CD4-positive, CD25-positive, alpha-beta regulatory T cell (primary cell): ENCODE data around the gene IGFBP6. TPM values are rescaled to one million over a fixed set of nuclear protein-coding genes. Genes with fewer than 3 reads are reported as not detected.
A peak's percentile ranks its signal among the peaks of the same experiment; 100 is the strongest.

Experiments used
- ATAC-seq, 2 donors: fragments of 150-1000 bp; cut with Tn5 transposase; one replicate each; pipeline ENCODE4 v1.10.0; 2021; ENCODE audit warnings: low read depth in 2 of 2, moderate number of reproducible peaks in 2 of 2, moderate library complexity in 1 of 2
- DNase-seq, 3 donors: peaks; one replicate each; pipeline versions ENCODE4 v3.0.0 to v3.0.0-alpha.2; 2012 to 2022; ENCODE audit warnings: mixed read lengths in 1 of 3
- H3K27ac ChIP-seq: one replicate; pipeline ENCODE4 v1.7.0; 2013; ENCODE audit warnings: mild to moderate bottlenecking, low read length; ENCODE audit not compliant: insufficient read depth, poor library complexity, severe bottlenecking
- H3K27me3 ChIP-seq: one replicate; pipeline ENCODE4 v1.7.0; 2013; ENCODE audit warnings: low read length; ENCODE audit not compliant: control insufficient read depth, insufficient read depth
- H3K36me3 ChIP-seq: one replicate; pipeline ENCODE4 v1.7.0; 2013; ENCODE audit warnings: mild to moderate bottlenecking, low read length, moderate library complexity; ENCODE audit not compliant: control insufficient read depth, insufficient read depth
- H3K4me1 ChIP-seq: 2 replicates; pipeline ENCODE4 v1.7.0; 2013; ENCODE audit warnings: mild to moderate bottlenecking, low read length; ENCODE audit not compliant: insufficient read depth, control insufficient read depth, poor library complexity, severe bottlenecking
- H3K4me3 ChIP-seq: one replicate; pipeline ENCODE4 v1.7.0; 2013; ENCODE audit warnings: low read depth, mild to moderate bottlenecking, low read length, moderate library complexity
- H3K9me3 ChIP-seq, 2 experiments: 1 replicate in 1 of 2; 2 replicates in 1 of 2; pipeline ENCODE4 v1.7.0; 2013; ENCODE audit warnings: low read length in 2 of 2, mild to moderate bottlenecking in 1 of 2, moderate library complexity in 1 of 2; ENCODE audit not compliant: control insufficient read depth in 2 of 2
- H3K27ac Mint-ChIP-seq, 3 donors: one replicate each; pipeline ENCODE4 v1.8.0; 2020 to 2022; ENCODE audit warnings: mild to moderate bottlenecking in 3 of 3, mixed read lengths in 3 of 3, moderate library complexity in 2 of 3
- H3K27me3 Mint-ChIP-seq: one replicate; pipeline ENCODE4 v1.8.0; 2022; ENCODE audit warnings: mild to moderate bottlenecking, mixed read lengths
- H3K36me3 Mint-ChIP-seq: one replicate; pipeline ENCODE4 v1.8.0; 2020; ENCODE audit warnings: mixed read lengths
- H3K4me1 Mint-ChIP-seq, 4 donors: one replicate each; pipeline ENCODE4 v1.8.0; 2020 to 2022; ENCODE audit warnings: mixed read lengths in 4 of 4, mild to moderate bottlenecking in 1 of 4
- H3K4me3 Mint-ChIP-seq, 4 donors: one replicate each; pipeline ENCODE4 v1.8.0; 2020 to 2022; ENCODE audit warnings: mild to moderate bottlenecking in 4 of 4, mixed read lengths in 4 of 4, moderate library complexity in 3 of 4
- H3K9me3 Mint-ChIP-seq, 7 donors: one replicate each; pipeline ENCODE4 v1.8.0; 2020 to 2022; ENCODE audit warnings: mixed read lengths in 7 of 7, mild to moderate bottlenecking in 3 of 7, moderate library complexity in 2 of 7
- polyA plus RNA-seq, 4 donors: library from polyadenylated mRNA; unstranded; fragments of 300-500 nt; fragmentation: Illumina TruSeq; gene quantifications; one replicate each; pipeline ENCODE4 v1.2.3, GENCODE V29; 2021
- total RNA-seq: library from RNA; stranded (reverse); gene quantifications from one replicate; pipeline ENCODE4 v1.2.3, GENCODE V29; 2022

IGFBP6 gene, protein sequence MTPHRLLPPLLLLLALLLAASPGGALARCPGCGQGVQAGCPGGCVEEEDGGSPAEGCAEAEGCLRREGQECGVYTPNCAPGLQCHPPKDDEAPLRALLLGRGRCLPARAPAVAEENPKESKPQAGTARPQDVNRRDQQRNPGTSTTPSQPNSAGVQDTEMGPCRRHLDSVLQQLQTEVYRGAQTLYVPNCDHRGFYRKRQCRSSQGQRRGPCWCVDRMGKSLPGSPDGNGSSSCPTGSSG
- total RNA-seq = not detected
- polyA plus RNA-seq = under 1 TPM in 1 of 4 donors, not detected in 3; 0.84 TPM

- no peaks in the 10 kb centered on the region for H3K36me3 Mint-ChIP-seq
- peaks cover 0 to 28% (median 21%) of the 10 kb centered on the region in 4 donors for H3K4me1 Mint-ChIP-seq
- H3K27me3 Mint-ChIP-seq = peaks cover 25% of the 10 kb centered on the region
- no peak within 1 kb of the TSS for H3K4me3 ChIP-seq
- peak within 1 kb of the TSS; percentile 54 to 89 (median 85) for H3K4me3 Mint-ChIP-seq
- no peak within 1 kb of the TSS for H3K27ac ChIP-seq
- peaks cover 4% of the 10 kb centered on the region for H3K27me3 ChIP-seq
- H3K36me3 ChIP-seq = no peaks in the 10 kb centered on the region
- peak; percentile 49 to 73 (median 49) for DNase-seq
- H3K27ac Mint-ChIP-seq = peak within 1 kb of the TSS in 2 of 3 donors; percentile 56 to 85
- H3K4me1 ChIP-seq = peaks cover 30% of the 10 kb centered on the region
- H3K9me3 Mint-ChIP-seq = peaks cover 0 to 4% (median 0%) of the 10 kb centered on the region in 7 donors
- peak; percentile 56 to 62 for ATAC-seq
- H3K9me3 ChIP-seq = no peaks in the 10 kb centered on the region
These were observed at the start of gene IGFBP6 for GRCh38 chr12:53097564-53098353. Gene IGFBP6, plus strand, starts transcription at chr12:53097667. Its CDS starts 51 bp downstream, at chr12:53097718.

DNA sequence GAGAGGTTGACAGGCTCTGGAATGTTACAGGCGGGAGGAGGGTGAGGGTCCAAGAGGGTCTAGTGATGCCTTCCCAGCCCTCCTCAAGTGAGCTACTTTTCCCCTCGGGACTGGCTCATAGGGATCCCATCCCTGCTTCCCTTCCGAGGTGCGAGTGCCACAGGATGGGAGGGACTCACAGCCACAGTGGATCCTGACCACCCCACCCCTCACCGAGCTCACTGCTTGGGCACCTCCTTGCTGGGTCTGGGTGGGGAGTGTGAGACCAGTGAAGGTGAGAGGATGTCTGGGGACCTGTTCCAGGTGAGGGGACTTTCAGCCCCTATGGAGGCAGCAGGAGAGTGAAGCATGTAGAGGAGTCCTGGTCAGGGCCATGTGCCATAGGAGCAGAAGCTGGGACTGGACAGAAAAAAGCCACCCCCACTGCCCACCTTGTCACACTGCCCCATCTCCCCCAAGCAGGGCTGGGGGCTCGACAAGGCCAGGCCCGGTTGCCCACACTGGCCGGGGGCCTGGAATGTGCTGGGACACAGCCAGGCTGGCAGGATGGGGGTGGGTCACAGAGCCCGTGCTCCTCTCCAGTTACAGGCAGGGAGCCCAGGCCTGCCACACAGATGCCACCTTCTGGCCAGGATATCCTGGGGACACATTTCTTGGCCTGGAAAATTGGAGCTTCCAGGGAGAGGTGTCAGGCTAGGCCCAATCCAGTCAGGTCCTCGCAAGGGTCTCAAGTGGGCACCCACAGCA, 49.3 kb upstream of the IGFBP6 start:
- Histone ChIP-seq H3K36me3 (no peaks in the 10 kb centered on the region), H3K4me1 (peaks cover 15% of the 10 kb centered on the region), H3K27ac (peak overlapping the region; percentile 66), H3K9me3 (no peaks in the 10 kb centered on the region), H3K27me3 (no peaks in the 10 kb centered on the region), H3K4me3 (no peak overlapping the region)
- H3K4me1 Mint-ChIP-seq = peaks cover 0 to 18% (median 9%) of the 10 kb centered on the region in 4 donors
- H3K9me3 Mint-ChIP-seq = peaks cover 0 to 2% (median 0%) of the 10 kb centered on the region in 7 donors
- peak overlapping the region in 2 of 3 donors; percentile 8 to 80 for H3K27ac Mint-ChIP-seq
- peak overlapping the region; percentile 49 to 74 (median 66) for H3K4me3 Mint-ChIP-seq
- no peaks in the 10 kb centered on the region for H3K27me3 Mint-ChIP-seq
- no peaks in the 10 kb centered on the region for H3K36me3 Mint-ChIP-seq
- ATAC-seq (no peak), DNase-seq (no peak)

DNA sequence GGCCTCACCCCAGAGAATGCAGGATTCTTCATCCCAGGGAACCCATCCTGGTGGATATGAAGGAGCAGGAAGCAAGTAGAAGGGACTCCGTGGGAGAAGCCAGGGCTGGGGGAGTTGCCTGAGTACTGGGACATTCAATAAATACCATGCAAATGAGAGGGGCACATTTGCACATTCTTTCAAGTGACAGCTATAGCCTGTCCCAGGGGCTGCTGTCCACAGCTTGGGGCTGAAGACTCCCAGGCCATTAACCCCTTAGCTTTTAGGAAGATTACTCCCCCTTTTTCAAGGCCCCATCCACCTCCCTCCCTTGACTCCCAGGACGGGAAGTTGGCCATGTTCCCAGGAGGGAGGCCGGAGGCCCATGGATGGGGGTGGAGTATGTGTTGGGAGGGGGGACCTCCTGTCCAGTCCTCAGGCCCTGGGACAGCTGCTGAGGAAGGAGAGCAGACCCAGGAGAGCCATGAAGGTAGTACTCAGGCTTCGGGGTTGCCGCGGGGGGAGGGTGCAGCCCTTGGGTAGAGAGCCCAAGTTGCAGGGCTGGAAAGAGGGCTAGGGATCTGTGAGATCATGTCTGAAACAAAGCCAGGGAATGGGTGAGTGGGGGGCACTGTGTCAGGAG, 48.6 kb upstream of the IGFBP6 start:
- Histone ChIP-seq H3K4me3 (no peak overlapping the region), H3K9me3 (no peaks in the 10 kb centered on the region), H3K36me3 (no peaks in the 10 kb centered on the region), H3K27me3 (no peaks in the 10 kb centered on the region), H3K4me1 (peaks cover 22% of the 10 kb centered on the region), H3K27ac (no peak overlapping the region)
- H3K27ac Mint-ChIP-seq = peak overlapping the region; percentile 8 to 93 (median 69)
- H3K4me1 Mint-ChIP-seq = peaks cover 0 to 22% (median 9%) of the 10 kb centered on the region in 4 donors
- no peak for DNase-seq
- no peak for ATAC-seq
- peak overlapping the region; percentile 33 to 65 (median 62) for H3K4me3 Mint-ChIP-seq
- H3K36me3 Mint-ChIP-seq = no peaks in the 10 kb centered on the region
- H3K9me3 Mint-ChIP-seq = peaks cover 0 to 2% (median 0%) of the 10 kb centered on the region in 7 donors
- no peaks in the 10 kb centered on the region for H3K27me3 Mint-ChIP-seq

GRCh38 chr12:53049571-53050318, 47.7 kb upstream of the IGFBP6 start, which contains the start of gene TNS2:
Gene TNS2, plus strand, starts transcription at chr12:53050065. Its CDS starts 121 bp downstream, at chr12:53050186.
- Mint-ChIP-seq H3K27me3 (no peaks in the 10 kb centered on the region), H3K9me3 (peaks cover 0 to 2% (median 0%) of the 10 kb centered on the region in 7 donors), H3K27ac (peak within 1 kb of the TSS; percentile 27 to 93 (median 69)), H3K4me1 (peaks cover 0 to 27% (median 9%) of the 10 kb centered on the region in 4 donors), H3K36me3 (no peaks in the 10 kb centered on the region), H3K4me3 (peak within 1 kb of the TSS; percentile 33 to 90 (median 64))
- peaks cover 30% of the 10 kb centered on the region for H3K4me1 ChIP-seq
- H3K27ac ChIP-seq = no peak within 1 kb of the TSS
- DNase-seq = no peak
- ATAC-seq = no peak
- H3K36me3 ChIP-seq = no peaks in the 10 kb centered on the region
- no peaks in the 10 kb centered on the region for H3K27me3 ChIP-seq
- H3K4me3 ChIP-seq = no peak within 1 kb of the TSS
- no peaks in the 10 kb centered on the region for H3K9me3 ChIP-seq

DNA sequence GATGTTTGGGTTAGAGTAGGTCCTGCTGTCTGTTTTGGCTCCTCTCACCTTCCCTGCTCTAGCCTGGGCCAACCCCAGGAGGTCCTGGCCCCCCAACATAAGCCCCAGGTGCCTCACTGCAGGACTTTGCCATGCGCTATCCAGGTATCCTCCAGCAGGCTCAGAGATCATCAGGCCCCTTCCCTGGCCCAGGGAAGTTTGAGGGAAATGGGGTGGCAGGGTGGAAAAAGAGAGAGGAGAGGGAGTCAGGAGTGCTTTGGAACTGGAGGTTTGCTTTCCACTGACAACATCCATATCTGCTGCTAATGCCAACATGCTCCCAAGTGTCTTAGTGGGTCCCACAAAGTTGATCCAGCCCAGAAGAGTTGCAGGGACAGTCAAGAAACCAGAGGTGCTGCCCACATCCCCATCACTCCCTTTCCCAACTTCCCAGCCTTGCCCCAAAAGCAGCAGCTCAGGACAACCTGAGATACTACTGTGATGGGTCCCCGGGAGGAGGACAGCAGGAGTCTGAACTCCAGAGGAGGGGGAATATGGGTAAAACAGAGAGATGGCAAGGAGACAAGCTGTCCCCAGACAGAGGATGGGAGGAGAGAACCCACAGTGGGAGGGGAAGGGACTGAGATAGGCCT, 46.9 kb upstream of the IGFBP6 start:
- Histone ChIP-seq H3K27me3 (no peaks in the 10 kb centered on the region), H3K9me3 (no peaks in the 10 kb centered on the region), H3K4me3 (no peak overlapping the region), H3K36me3 (no peaks in the 10 kb centered on the region), H3K4me1 (peaks cover 31% of the 10 kb centered on the region), H3K27ac (no peak overlapping the region)
- peaks cover 0 to 29% (median 6%) of the 10 kb centered on the region in 4 donors for H3K4me1 Mint-ChIP-seq
- H3K36me3 Mint-ChIP-seq = no peaks in the 10 kb centered on the region
- ATAC-seq = no peak
- peaks cover 2% of the 10 kb centered on the region for H3K27me3 Mint-ChIP-seq
- peak overlapping the region in 2 of 3 donors; percentile 18 to 27 for H3K27ac Mint-ChIP-seq
- H3K9me3 Mint-ChIP-seq = no peaks in the 10 kb centered on the region
- H3K4me3 Mint-ChIP-seq = peak overlapping the region in 1 of 4 donors; percentile 90
- no peak for DNase-seq

DNA sequence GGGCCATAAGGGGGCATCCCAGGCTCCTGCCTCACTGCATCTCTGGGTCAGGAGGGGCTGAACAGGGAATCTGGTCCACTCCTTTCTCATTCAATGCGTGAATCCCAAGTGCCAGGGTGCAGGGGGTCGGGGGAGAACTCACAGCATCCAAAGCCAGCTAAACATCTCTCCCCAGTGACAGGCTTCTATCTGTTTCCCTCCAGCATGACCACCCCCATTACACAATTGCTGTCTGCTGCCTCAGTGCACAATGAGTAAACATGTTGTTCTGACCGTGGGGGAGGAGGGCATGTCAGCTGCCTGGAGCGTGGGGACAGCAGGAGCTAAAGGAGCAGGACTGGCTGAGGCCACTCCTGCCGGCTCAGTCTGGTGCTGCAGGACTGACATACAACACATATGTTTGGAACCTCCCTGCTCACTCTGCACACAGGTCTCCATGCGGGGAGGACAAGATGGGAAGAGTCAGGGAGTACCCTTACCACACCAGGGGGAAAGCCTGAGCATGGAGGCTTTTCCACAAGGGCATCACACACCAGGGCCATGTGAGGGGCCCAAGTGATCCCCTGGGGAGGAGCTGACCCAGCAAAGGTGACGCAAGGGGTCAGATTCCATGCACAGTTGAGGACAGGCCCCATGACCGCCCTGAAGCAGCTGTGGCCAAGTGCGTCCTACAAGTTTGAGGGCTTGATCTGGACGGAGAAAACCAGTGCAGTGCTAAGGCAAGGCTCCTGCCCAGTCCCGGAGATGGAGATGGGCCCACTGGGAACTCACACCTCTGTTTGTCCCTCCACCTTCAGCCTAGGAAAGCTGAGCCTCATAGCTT, 46.2 kb upstream of the IGFBP6 start:
- H3K4me3 Mint-ChIP-seq = peak overlapping the region in 3 of 4 donors; percentile 53 to 90 (median 56)
- ATAC-seq = no peak
- H3K36me3 Mint-ChIP-seq = no peaks in the 10 kb centered on the region
- H3K4me1 Mint-ChIP-seq = peaks cover 0 to 22% (median 6%) of the 10 kb centered on the region in 4 donors
- H3K27me3 Mint-ChIP-seq = peaks cover 4% of the 10 kb centered on the region
- Histone ChIP-seq H3K27ac (no peak overlapping the region), H3K9me3 (no peaks in the 10 kb centered on the region), H3K4me1 (peaks cover 28% of the 10 kb centered on the region), H3K27me3 (no peaks in the 10 kb centered on the region), H3K4me3 (no peak overlapping the region), H3K36me3 (no peaks in the 10 kb centered on the region)
- H3K27ac Mint-ChIP-seq = peak overlapping the region in 2 of 3 donors; percentile 27 to 84
- no peak for DNase-seq
- no peaks in the 10 kb centered on the region for H3K9me3 Mint-ChIP-seq
